ENCODE measurements around the gene RPL12. TPM values are rescaled to one million over a fixed set of nuclear protein-coding genes. Genes with fewer than 3 reads are reported as not detected.

The RPL12 gene
- total and polyA plus RNA-seq, 2 of the 13 experiments (the other 11 are each of a cell fraction or from before 2014, with no cell fraction given), result 1,551 to 2,590 TPM

DNA sequence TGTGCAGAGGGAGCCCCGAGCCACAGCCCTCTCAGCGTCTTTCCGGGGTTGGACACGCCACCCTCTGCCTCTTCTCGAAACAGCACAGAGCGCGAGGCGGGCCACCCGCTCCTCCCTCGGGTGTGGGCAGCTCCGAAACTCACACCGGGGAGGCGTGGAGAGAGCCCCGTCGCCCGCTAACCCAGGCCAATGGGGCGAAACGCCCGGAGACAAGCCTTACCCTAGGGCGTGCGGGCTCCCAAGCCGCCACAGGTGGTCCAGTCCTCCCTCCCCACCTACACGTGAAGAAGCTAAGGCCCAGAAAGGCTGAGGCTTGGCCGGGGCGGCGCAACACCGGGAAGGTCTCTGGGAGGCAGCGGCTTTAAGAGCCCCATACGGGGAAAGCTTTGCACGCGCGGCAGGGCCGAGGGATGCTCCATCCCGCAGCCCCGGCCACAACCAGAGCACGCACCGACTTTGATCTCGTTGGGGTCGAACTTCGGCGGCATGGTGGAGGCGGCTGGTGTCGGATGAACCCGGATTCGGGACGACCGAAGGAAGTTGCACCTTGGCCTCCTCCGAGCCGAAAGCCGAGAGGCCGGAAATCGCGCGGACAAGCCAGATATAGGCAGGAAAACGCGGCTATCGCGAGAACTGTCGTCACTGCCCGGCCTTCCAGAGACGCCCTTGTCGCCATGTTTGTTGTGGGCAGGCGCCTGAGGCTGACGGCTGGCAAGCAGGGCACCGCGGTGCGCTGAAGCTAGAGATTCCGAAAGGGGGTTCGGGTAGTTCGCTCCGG lies at the start of gene RPL12, which contains the start of gene LRSAM1 (continued):
- TF ChIP-seq, protein P1, sequence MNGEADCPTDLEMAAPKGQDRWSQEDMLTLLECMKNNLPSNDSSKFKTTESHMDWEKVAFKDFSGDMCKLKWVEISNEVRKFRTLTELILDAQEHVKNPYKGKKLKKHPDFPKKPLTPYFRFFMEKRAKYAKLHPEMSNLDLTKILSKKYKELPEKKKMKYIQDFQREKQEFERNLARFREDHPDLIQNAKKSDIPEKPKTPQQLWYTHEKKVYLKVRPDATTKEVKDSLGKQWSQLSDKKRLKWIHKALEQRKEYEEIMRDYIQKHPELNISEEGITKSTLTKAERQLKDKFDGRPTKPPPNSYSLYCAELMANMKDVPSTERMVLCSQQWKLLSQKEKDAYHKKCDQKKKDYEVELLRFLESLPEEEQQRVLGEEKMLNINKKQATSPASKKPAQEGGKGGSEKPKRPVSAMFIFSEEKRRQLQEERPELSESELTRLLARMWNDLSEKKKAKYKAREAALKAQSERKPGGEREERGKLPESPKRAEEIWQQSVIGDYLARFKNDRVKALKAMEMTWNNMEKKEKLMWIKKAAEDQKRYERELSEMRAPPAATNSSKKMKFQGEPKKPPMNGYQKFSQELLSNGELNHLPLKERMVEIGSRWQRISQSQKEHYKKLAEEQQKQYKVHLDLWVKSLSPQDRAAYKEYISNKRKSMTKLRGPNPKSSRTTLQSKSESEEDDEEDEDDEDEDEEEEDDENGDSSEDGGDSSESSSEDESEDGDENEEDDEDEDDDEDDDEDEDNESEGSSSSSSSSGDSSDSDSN (CRISPR knock-in tag; IDR thresholded peaks at IDR 0.05), result peak; percentile 75
- TF ChIP-seq GABPB1 (CRISPR knock-in tag; IDR thresholded peaks at IDR 0.05), result peak; percentile 96
- TF ChIP-seq ZC3H13 (CRISPR knock-in tag; IDR thresholded peaks at IDR 0.05), result peak; percentile 79
- TF ChIP-seq ZNF781 (CRISPR knock-in tag; IDR thresholded peaks at IDR 0.05; ENCODE audit: borderline replicate concordance, not compliant biosample characterization), result peak; percentile 91
- TF ChIP-seq PHF21A (CRISPR knock-in tag; IDR thresholded peaks at IDR 0.05), result no peak; the same call in 1 of the 2 replicates
- TF ChIP-seq NAIF1 (CRISPR knock-in tag; IDR thresholded peaks at IDR 0.05; ENCODE audit: borderline replicate concordance), result no peak
- TF ChIP-seq ZNF572 (CRISPR knock-in tag; IDR thresholded peaks at IDR 0.05), result no peak
- no peak for TF ChIP-seq RORA (CRISPR knock-in tag; IDR thresholded peaks at IDR 0.05)
- TF ChIP-seq ZNF44 (CRISPR knock-in tag; IDR thresholded peaks at IDR 0.05), result no peak
- peak; percentile 52; the same call in 1 of the 2 replicates for TF ChIP-seq ZNF589 (CRISPR knock-in tag; conservative IDR thresholded peaks at IDR 0.05)
- TF ChIP-seq ZNF256 (CRISPR knock-in tag; conservative IDR thresholded peaks at IDR 0.05), result 0 out of 2 replicates have a peak, but pooled peaks have one; percentile 59
- no peak for TF ChIP-seq ZNF883 (CRISPR knock-in tag; IDR thresholded peaks at IDR 0.05; ENCODE audit: not compliant biosample characterization)
- peak; percentile 82 for TF ChIP-seq ZNF543 (CRISPR knock-in tag; IDR thresholded peaks at IDR 0.05)
- TF ChIP-seq DNMT3B (CRISPR knock-in tag; conservative IDR thresholded peaks at IDR 0.05), result peak; percentile 76; the same call in 1 of the 2 replicates
- TF ChIP-seq ZNF629 (CRISPR knock-in tag; conservative IDR thresholded peaks at IDR 0.05), result peak; percentile 24; the same call in 1 of the 2 replicates
- TF ChIP-seq, protein P2, sequence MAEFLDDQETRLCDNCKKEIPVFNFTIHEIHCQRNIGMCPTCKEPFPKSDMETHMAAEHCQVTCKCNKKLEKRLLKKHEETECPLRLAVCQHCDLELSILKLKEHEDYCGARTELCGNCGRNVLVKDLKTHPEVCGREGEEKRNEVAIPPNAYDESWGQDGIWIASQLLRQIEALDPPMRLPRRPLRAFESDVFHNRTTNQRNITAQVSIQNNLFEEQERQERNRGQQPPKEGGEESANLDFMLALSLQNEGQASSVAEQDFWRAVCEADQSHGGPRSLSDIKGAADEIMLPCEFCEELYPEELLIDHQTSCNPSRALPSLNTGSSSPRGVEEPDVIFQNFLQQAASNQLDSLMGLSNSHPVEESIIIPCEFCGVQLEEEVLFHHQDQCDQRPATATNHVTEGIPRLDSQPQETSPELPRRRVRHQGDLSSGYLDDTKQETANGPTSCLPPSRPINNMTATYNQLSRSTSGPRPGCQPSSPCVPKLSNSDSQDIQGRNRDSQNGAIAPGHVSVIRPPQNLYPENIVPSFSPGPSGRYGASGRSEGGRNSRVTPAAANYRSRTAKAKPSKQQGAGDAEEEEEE (CRISPR knock-in tag; IDR thresholded peaks at IDR 0.05; ENCODE audit: borderline replicate concordance), result no peak
- TF ChIP-seq ZNF317 (CRISPR knock-in tag; IDR thresholded peaks at IDR 0.05), result 0 out of 2 replicates have a peak, but pooled peaks have one; percentile 14
- peak; percentile 93 for TF ChIP-seq ZNF772 (CRISPR knock-in tag; IDR thresholded peaks at IDR 0.05)
- TF ChIP-seq ZNF382 (CRISPR knock-in tag; IDR thresholded peaks at IDR 0.05; ENCODE audit: borderline replicate concordance), result no peak
- TF ChIP-seq SRSF4 (IDR thresholded peaks at IDR 0.05; ENCODE audit: low read depth, low read length, poor library complexity, severe bottlenecking), result no peak
- 0 out of 2 replicates have a peak, but pooled peaks have one; percentile 54 for TF ChIP-seq PAX8 (CRISPR knock-in tag; IDR thresholded peaks at IDR 0.05; ENCODE audit: borderline replicate concordance)
- TF ChIP-seq MTF2 (CRISPR knock-in tag; IDR thresholded peaks at IDR 0.05; ENCODE audit: borderline replicate concordance), result no peak; the same call in 1 of the 2 replicates
- peak; percentile 95 for TF ChIP-seq THAP11 (CRISPR knock-in tag; IDR thresholded peaks at IDR 0.05)
- TF ChIP-seq AGO1 (IDR thresholded peaks at IDR 0.05; ENCODE audit: low read depth, low read length, poor library complexity, severe bottlenecking), result peak; percentile 32
- TF ChIP-seq ZNF556 (CRISPR knock-in tag; IDR thresholded peaks at IDR 0.05; ENCODE audit: borderline replicate concordance), result peak; percentile 97
- TF ChIP-seq MBNL3 (CRISPR knock-in tag; conservative IDR thresholded peaks at IDR 0.05), result no peak

Measured in HepG2 (cell line).